NCI-H2081 treated with DMSO at 0.1 percent for 48 hours (cell line): Measurements from ENCODE around the gene COX6A1.
"Not testable (repeated sequence)": the region's sequence is repeated elsewhere in the genome, so short reads cannot be mapped to it uniquely, and the experiment has no call there.

Source experiments
- DNase-seq: peaks from one replicate; lab custom pipeline; 2025; lab: John Stamatoyannopoulos, UW

The COX6A1 gene

GRCh38 chr12:120428597-120429229 lies 9.2 kb upstream of the COX6A1 start:
- no peak for DNase-seq

- DNase-seq = no peak
Measured at GRCh38 chr12:120429368-120429767, 8.5 kb upstream of the COX6A1 start.

- DNase-seq = no peak
Measured at GRCh38 chr12:120432772-120433525, 5.0 kb upstream of the COX6A1 start.

GRCh38 chr12:120438495-120439198 lies 734 bp downstream of the COX6A1 start:
- no peak for DNase-seq

GRCh38 chr12:120439646-120440247 lies 1.8 kb downstream of the COX6A1 start:
- no peak for DNase-seq

GRCh38 chr12:120444676-120445075 lies 6.8 kb downstream of the COX6A1 start:
- no peak for DNase-seq

- DNase-seq = peak; percentile 34
Measured at GRCh38 chr12:120445911-120446843, 8.3 kb downstream of the COX6A1 start, which contains the start of the genes GATC and TRIAP1. Gene GATC (plus strand): TSS chr12:120446444. CDS start chr12:120446481, 37 bp downstream. Gene TRIAP1 (minus strand): TSS chr12:120446384. CDS start chr12:120446372, 12 bp downstream.

- DNase-seq = not testable (repeated sequence)
Measured at GRCh38 chr12:120446844-120447178, 8.9 kb downstream of the COX6A1 start.

GRCh38 chr12:120447992-120448391 lies 10.1 kb downstream of the COX6A1 start:
- DNase-seq = no peak

- DNase-seq = not testable (repeated sequence)
Measured at GRCh38 chr12:120452524-120452923, 14.6 kb downstream of the COX6A1 start.

- DNase-seq = no peak
Measured at GRCh38 chr12:120453060-120453750, 15.3 kb downstream of the COX6A1 start.

GRCh38 chr12:120453977-120454376 lies 16.1 kb downstream of the COX6A1 start:
- DNase-seq = no peak

GRCh38 chr12:120455302-120455701 lies 17.4 kb downstream of the COX6A1 start:
- no peak for DNase-seq

GRCh38 chr12:120457133-120457532 lies 19.2 kb downstream of the COX6A1 start:
- no peak for DNase-seq

GRCh38 chr12:120460157-120460556 lies 22.2 kb downstream of the COX6A1 start:
- DNase-seq = no peak

GRCh38 chr12:120462099-120462640 lies 24.3 kb downstream of the COX6A1 start:
- no peak for DNase-seq

- DNase-seq = no peak
Measured at GRCh38 chr12:120463712-120464111, 25.8 kb downstream of the COX6A1 start.

- DNase-seq = no peak
Measured at GRCh38 chr12:120465756-120466155, 27.8 kb downstream of the COX6A1 start.

- DNase-seq = no peak
Measured at GRCh38 chr12:120466560-120467315, 28.8 kb downstream of the COX6A1 start.

- no peak for DNase-seq
Measured at GRCh38 chr12:120467439-120467838, 29.5 kb downstream of the COX6A1 start.
